ENCODE data around the gene NRBF2. TPM values are rescaled to one million over a fixed set of nuclear protein-coding genes. Genes with fewer than 3 reads are reported as not detected.

Gene NRBF2
- total RNA-seq, 1 donor from 2014 or later: 16.0 TPM

- intact Hi-C loops (cut with DNase I): no loop called here
- ATAC-seq: no peak
- DNase-seq (ENCODE audit: low spot score): no peak
Measured at GRCh38 chr10:63200431-63200830, 67.3 kb downstream of the NRBF2 start.

DNA sequence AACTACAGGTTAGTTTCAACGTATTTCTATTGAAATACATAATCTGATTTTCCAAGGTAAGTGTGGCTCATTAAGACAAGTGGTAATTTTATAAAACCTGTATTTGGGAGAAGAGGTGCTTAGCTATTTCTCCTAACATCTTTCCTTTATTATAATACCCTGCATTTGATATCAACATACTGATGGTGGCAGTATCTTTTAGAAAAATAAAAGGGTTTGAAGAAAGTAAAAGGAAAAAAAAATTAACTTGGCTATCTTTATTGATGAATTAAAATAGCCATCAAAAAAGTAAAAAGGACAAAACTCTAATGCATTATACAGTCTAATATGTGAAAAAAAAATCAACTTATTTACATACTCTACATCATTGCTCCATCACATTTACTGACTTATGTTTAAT is 68.0 kb downstream of the NRBF2 start:
- ATAC-seq: no peak
- intact Hi-C loops (cut with DNase I): no loop called here
- DNase-seq (ENCODE audit: low spot score): no peak

Measured in sciatic nerve (tissue), 2 donors.